Esophagus (tissue), 2 donors: Measurements from ENCODE around the gene B3GNT5. TPM values are rescaled to one million over a fixed set of nuclear protein-coding genes. Genes with fewer than 3 reads are reported as not detected.

Source experiments
- H3K27ac ChIP-seq, 2 donors: one replicate each; pipeline ENCODE4 v1.5.1; 2013; ENCODE audit warnings: low read depth in 2 of 2, mild to moderate bottlenecking in 2 of 2, inconsistent platforms in 1 of 2, low read length in 1 of 2, moderate library complexity in 1 of 2
- H3K27me3 ChIP-seq, 2 donors: one replicate each; pipeline ENCODE4 v1.6.1; 2013; ENCODE audit warnings: low read length in 2 of 2, control low read depth in 1 of 2, mild to moderate bottlenecking in 1 of 2; ENCODE audit not compliant: insufficient read depth in 2 of 2, control insufficient read depth in 1 of 2
- H3K36me3 ChIP-seq, 2 donors: one replicate each; pipeline ENCODE4 v1.6.1; 2013; ENCODE audit warnings: low read length in 1 of 2; ENCODE audit not compliant: control insufficient read depth in 2 of 2, insufficient read depth in 2 of 2
- H3K4me1 ChIP-seq, 2 donors: one replicate each; pipeline ENCODE4 v1.6.1; 2013; ENCODE audit warnings: low read length in 1 of 2; ENCODE audit not compliant: control insufficient read depth in 2 of 2, insufficient read depth in 2 of 2
- H3K4me3 ChIP-seq, 2 donors: one replicate each; pipeline ENCODE4 v1.5.1; 2013; ENCODE audit warnings: low read length in 2 of 2, mild to moderate bottlenecking in 2 of 2, low read depth in 1 of 2, moderate library complexity in 1 of 2
- H3K9me3 ChIP-seq, 2 donors: one replicate each; pipeline ENCODE4 v1.6.1; 2013; ENCODE audit warnings: mild to moderate bottlenecking in 2 of 2, low read depth in 1 of 2, low read length in 1 of 2, moderate library complexity in 1 of 2; ENCODE audit not compliant: control insufficient read depth in 2 of 2, insufficient read depth in 1 of 2
- WGBS, 2 donors: extraction: QIAGEN DNeasy Blood & Tissue Kit; methylation state at CpG; one replicate each; pipeline ENCODE4 v1.1.7; 2013; 5-methylcytosine and 5-hydroxymethylcytosine counted together
- polyA plus RNA-seq, 2 donors: library from polyadenylated mRNA; stranded (reverse); fragments of 200-250 nt; gene quantifications; one replicate each; pipeline ENCODE4 v1.2.3, GENCODE V29; 2013
- donor health status: healthy with polysubstance abuse.
- donor health status: Bipolar disorder and iron deficiency.

B3GNT5 gene
- polyA plus RNA-seq, 2 donors: 19.8 to 21.6 TPM

- Histone ChIP-seq H3K27me3 (no peaks in the 10 kb centered on the region), H3K36me3 (peaks cover 0 to 4% of the 10 kb centered on the region in 2 donors), H3K4me1 (peaks cover 3 to 11% of the 10 kb centered on the region in 2 donors), H3K27ac (peak overlapping the region in 1 of 2 donors; percentile 78), H3K4me3 (no peak overlapping the region), H3K9me3 (no peaks in the 10 kb centered on the region)
- WGBS, 2 donors: 81 to 92% methylated on average over 2 of the region's 2 CpGs
These were observed 54.7 kb downstream of the B3GNT5 start for GRCh38 chr3:183307749-183308148.

GRCh38 chr3:183308751-183309150 is 55.7 kb downstream of the B3GNT5 start:
- H3K27me3 ChIP-seq: no peaks in the 10 kb centered on the region
- peaks cover 0 to 4% of the 10 kb centered on the region in 2 donors for H3K36me3 ChIP-seq
- 84 to 86% methylated on average over 5 of the region's 5 CpGs for WGBS, 2 donors
- H3K4me1 ChIP-seq: peaks cover 3 to 5% of the 10 kb centered on the region in 2 donors
- H3K4me3 ChIP-seq: no peak overlapping the region
- peaks cover 0 to under 1% of the 10 kb centered on the region in 2 donors for H3K9me3 ChIP-seq
- H3K27ac ChIP-seq: no peak overlapping the region

- Histone ChIP-seq H3K36me3 (peaks cover 0 to 4% of the 10 kb centered on the region in 2 donors), H3K27ac (no peak overlapping the region), H3K4me3 (no peak overlapping the region), H3K27me3 (no peaks in the 10 kb centered on the region), H3K4me1 (peaks cover 2 to 3% of the 10 kb centered on the region in 2 donors), H3K9me3 (peaks cover 0 to 2% of the 10 kb centered on the region in 2 donors)
- 49 to 60% methylated on average over 5 of the region's 5 CpGs for WGBS, 2 donors
These were observed 56.2 kb downstream of the B3GNT5 start for GRCh38 chr3:183309276-183309675.

- WGBS, 2 donors: 91 to 92% methylated on average over 3 of the region's 3 CpGs
- H3K4me3 ChIP-seq: no peak overlapping the region
- peaks cover 3 to 6% of the 10 kb centered on the region in 2 donors for H3K4me1 ChIP-seq
- H3K9me3 ChIP-seq: peaks cover 0 to 2% of the 10 kb centered on the region in 2 donors
- peaks cover 0 to 4% of the 10 kb centered on the region in 2 donors for H3K36me3 ChIP-seq
- H3K27me3 ChIP-seq: no peaks in the 10 kb centered on the region
- no peak overlapping the region for H3K27ac ChIP-seq
These were observed 57.9 kb downstream of the B3GNT5 start for GRCh38 chr3:183310936-183311335.

- no peak overlapping the region for H3K4me3 ChIP-seq
- H3K27me3 ChIP-seq: no peaks in the 10 kb centered on the region
- H3K36me3 ChIP-seq: peaks cover 0 to 4% of the 10 kb centered on the region in 2 donors
- H3K9me3 ChIP-seq: peaks cover 0 to 2% of the 10 kb centered on the region in 2 donors
- peaks cover 0 to 5% of the 10 kb centered on the region in 2 donors for H3K4me1 ChIP-seq
- 71 to 73% methylated on average over 2 of the region's 2 CpGs for WGBS, 2 donors
- no peak overlapping the region for H3K27ac ChIP-seq
These were observed 59.4 kb downstream of the B3GNT5 start for GRCh38 chr3:183312433-183312832.

- no peaks in the 10 kb centered on the region for H3K27me3 ChIP-seq
- H3K36me3 ChIP-seq: peaks cover 0 to 4% of the 10 kb centered on the region in 2 donors
- peaks cover 0 to 2% of the 10 kb centered on the region in 2 donors for H3K9me3 ChIP-seq
- H3K27ac ChIP-seq: no peak overlapping the region
- H3K4me3 ChIP-seq: no peak overlapping the region
- peaks cover 4 to 7% of the 10 kb centered on the region in 2 donors for H3K4me1 ChIP-seq
- 85% methylated on average over 4 of the region's 4 CpGs for WGBS, 2 donors
These were observed 60.3 kb downstream of the B3GNT5 start for GRCh38 chr3:183313351-183313750.

GRCh38 chr3:183313764-183314163 is 60.7 kb downstream of the B3GNT5 start:
- WGBS, 2 donors: 82 to 86% methylated on average over 7 of the region's 7 CpGs
- H3K36me3 ChIP-seq: peaks cover 0 to 4% of the 10 kb centered on the region in 2 donors

GRCh38 chr3:183315739-183316138 is 62.7 kb downstream of the B3GNT5 start:
- peaks cover 0 to 2% of the 10 kb centered on the region in 2 donors for H3K9me3 ChIP-seq
- peaks cover 4 to 7% of the 10 kb centered on the region in 2 donors for H3K4me1 ChIP-seq
- no peak overlapping the region for H3K4me3 ChIP-seq
- H3K36me3 ChIP-seq: no peaks in the 10 kb centered on the region
- H3K27ac ChIP-seq: no peak overlapping the region
- H3K27me3 ChIP-seq: no peaks in the 10 kb centered on the region
- WGBS, 2 donors: 83 to 90% methylated on average over 8 of the region's 8 CpGs

More at GRCh38 chr3:183313764-183314163, 60.7 kb downstream of the B3GNT5 start:
- peaks cover 0 to 2% of the 10 kb centered on the region in 2 donors for H3K9me3 ChIP-seq
- no peak overlapping the region for H3K4me3 ChIP-seq
- no peak overlapping the region for H3K27ac ChIP-seq
- peaks cover 4 to 7% of the 10 kb centered on the region in 2 donors for H3K4me1 ChIP-seq
- no peaks in the 10 kb centered on the region for H3K27me3 ChIP-seq

GRCh38 chr3:183317271-183317670 is 64.2 kb downstream of the B3GNT5 start:
- Histone ChIP-seq H3K4me3 (no peak overlapping the region), H3K4me1 (peaks cover 4 to 7% of the 10 kb centered on the region in 2 donors), H3K27me3 (no peaks in the 10 kb centered on the region), H3K27ac (peak overlapping the region; percentile 54 to 91), H3K9me3 (peaks cover 0 to 2% of the 10 kb centered on the region in 2 donors), H3K36me3 (no peaks in the 10 kb centered on the region)
- WGBS, 2 donors: 59 to 72% methylated on average over 8 of the region's 8 CpGs
